Lower leg skin (tissue), 4 donors: Measurements from ENCODE around the gene TBCEL. TPM values are rescaled to one million over a fixed set of nuclear protein-coding genes. Genes with fewer than 3 reads are reported as not detected.

Source experiments
- DNase-seq, 2 donors: peaks; one replicate each; pipeline ENCODE4 v3.0.0-alpha.2; 2019; ENCODE audit warnings: low spot score in 2 of 2
- H3K4me3 ChIP-seq: fragments of 200-600 bp; sonication (generic); 2 replicates; pipeline ENCODE4 v1.5.1; 2017; ENCODE audit warnings: mild to moderate bottlenecking, low read depth; ENCODE audit not compliant: poor library complexity, severe bottlenecking
- CTCF ChIP-seq, 3 donors: fragments of 450-650 bp; IDR thresholded peaks; one replicate each; pipeline ENCODE4 v1.5.1; 2016; ENCODE audit warnings: antibody characterized with exemption in 3 of 3, mild to moderate bottlenecking in 3 of 3, moderate library complexity in 2 of 3
- POLR2A ChIP-seq, 2 donors: fragments of 450-650 bp; IDR thresholded peaks; one replicate each; pipeline ENCODE4 v1.6.1; 2016 to 2017; ENCODE audit warnings: antibody characterized with exemption in 2 of 2, mild to moderate bottlenecking in 1 of 2, moderate library complexity in 1 of 2
- WGBS, 2 donors: methylation state at CpG; one replicate each; pipeline ENCODE4 v1.1.5; 2018; 5-methylcytosine and 5-hydroxymethylcytosine counted together
- intact Hi-C: fragments of 100-400 bp; cut with DNase I; formaldehyde crosslinking; loops from one replicate; pipeline ENCODE4 v1.15.0; 2023; ENCODE audit warnings: low total_unique reads
- total RNA-seq, 4 donors: library from RNA; depleted of rRNA; stranded (reverse); fragments of >200 nt; gene quantifications; one replicate each; pipeline ENCODE4 v1.1.0, GENCODE V29; 2016

Gene TBCEL
- total RNA-seq, 4 donors from 2014 or later = 6.4 to 11.2 (median 10.8) TPM

DNA sequence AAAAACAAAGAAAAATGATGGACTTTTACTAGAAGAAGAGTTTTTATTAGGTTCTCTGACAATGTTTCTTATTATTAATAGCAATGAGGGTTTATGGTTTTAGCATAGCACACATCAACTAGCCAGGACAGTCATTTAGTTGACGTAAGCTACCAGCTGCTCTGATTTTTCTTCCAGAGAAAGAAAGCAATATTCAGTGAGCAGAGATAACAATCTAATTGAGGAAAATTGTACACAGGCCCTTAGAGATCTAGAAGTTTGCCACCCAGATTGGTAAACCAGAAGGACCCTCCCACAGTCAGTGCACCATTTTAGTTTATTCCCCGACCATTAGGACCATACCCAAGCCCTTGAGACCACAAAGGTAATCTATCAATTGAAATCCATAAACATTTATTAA lies 28.7 kb upstream of the TBCEL start:
- intact Hi-C loops = no loop called here
- TF ChIP-seq CTCF (IDR thresholded peaks at IDR 0.05) = no peak
- no peak for TF ChIP-seq POLR2A (IDR thresholded peaks at IDR 0.05)
- WGBS, 2 donors = 89 to 90% methylated on average over 2 of the region's 2 CpGs
- H3K4me3 ChIP-seq = no peak overlapping the region
- no peak for DNase-seq

DNA sequence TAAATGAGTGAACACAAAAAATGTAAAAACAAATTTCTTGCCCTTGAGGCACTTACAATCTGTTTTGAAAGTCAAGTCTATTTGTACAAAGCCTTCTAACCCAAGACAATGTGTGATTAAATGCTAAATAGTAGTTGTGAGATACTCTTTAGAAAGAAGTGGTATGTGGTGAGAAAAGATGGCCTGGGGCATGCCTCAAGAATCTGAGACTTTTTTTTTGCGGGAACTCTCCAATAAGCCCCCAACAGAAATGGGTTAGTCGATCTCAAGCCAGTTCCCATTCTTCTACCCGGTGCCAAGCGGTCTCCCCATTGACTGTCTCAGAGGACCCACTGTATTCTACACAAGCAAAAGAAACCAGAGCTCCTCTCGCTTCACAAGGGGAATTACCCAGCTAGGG lies 26.9 kb upstream of the TBCEL start:
- intact Hi-C loops = no loop called here
- DNase-seq = no peak
- TF ChIP-seq POLR2A (IDR thresholded peaks at IDR 0.05) (no peak), CTCF (IDR thresholded peaks at IDR 0.05) (no peak)
- no peak overlapping the region for H3K4me3 ChIP-seq
- 88 to 92% methylated on average over 5 of the region's 5 CpGs for WGBS, 2 donors

GRCh38 chr11:120998581-120998980 lies 25.3 kb upstream of the TBCEL start:
- TF ChIP-seq CTCF (IDR thresholded peaks at IDR 0.05) = no peak
- no peak for TF ChIP-seq POLR2A (IDR thresholded peaks at IDR 0.05)
- no peak overlapping the region for H3K4me3 ChIP-seq
- 92 to 100% methylated on average over 1 of the region's 1 CpG for WGBS, 2 donors
- no peak for DNase-seq
- intact Hi-C loops = no loop called here

DNA sequence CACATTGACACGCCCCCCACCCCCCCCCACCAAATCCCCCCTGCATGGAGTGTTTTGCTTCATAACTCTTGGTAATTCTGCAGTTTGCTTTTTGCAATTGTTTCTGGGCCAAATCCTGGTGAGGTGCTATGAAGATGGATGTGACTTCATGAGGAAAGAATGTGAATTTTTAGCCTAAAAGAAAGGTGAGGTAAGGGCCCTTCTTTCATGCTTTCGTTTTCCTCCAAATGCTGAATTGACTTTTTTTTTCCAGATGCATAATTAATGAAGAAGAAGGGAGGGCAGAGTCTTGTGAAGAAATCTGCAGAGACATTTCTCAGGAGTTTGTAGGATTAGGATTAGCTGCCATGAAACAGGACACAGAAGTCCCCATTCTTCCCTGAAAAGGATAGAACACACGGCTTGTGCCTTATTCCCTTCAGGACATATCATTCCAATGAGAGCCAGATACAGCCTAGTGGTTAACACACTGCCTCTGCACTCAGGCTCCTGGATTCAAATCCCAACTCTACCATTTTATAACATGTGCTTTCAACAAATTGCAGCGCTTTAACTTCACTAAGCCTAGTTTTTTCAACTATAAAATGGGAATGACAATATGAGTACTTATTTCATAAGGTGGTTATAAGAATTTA lies 19.6 kb upstream of the TBCEL start:
- no peak for DNase-seq
- no peak for TF ChIP-seq CTCF (IDR thresholded peaks at IDR 0.05)
- no peak for TF ChIP-seq POLR2A (IDR thresholded peaks at IDR 0.05)
- H3K4me3 ChIP-seq = no peak overlapping the region
- 53 to 54% methylated on average over 4 of the region's 4 CpGs for WGBS, 2 donors
- intact Hi-C loops = no loop called here

DNA sequence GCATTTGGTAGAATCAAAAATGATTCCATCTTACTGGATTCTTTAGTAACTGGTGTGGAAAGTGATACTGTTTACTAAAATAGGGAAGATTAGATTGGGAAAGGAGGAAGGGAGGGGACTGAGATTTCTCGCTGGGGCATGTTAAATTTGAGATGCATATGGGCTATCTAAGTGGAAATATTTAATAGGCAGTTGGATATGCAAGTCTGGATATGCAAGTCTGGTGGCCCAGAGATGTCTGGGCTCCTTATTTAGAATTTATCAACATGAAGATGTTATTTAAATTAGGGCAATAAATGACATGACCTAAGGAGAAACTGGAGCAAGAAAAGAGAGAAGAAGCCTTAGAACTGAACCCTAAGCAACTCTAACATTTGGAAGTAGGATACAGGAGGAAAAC lies 17.0 kb upstream of the TBCEL start:
- WGBS, 2 donors = 42 to 56% methylated on average over 1 of the region's 1 CpG
- no peak overlapping the region for H3K4me3 ChIP-seq
- intact Hi-C loops = no loop called here
- no peak for TF ChIP-seq CTCF (IDR thresholded peaks at IDR 0.05)
- no peak for TF ChIP-seq POLR2A (IDR thresholded peaks at IDR 0.05)
- no peak for DNase-seq

DNA sequence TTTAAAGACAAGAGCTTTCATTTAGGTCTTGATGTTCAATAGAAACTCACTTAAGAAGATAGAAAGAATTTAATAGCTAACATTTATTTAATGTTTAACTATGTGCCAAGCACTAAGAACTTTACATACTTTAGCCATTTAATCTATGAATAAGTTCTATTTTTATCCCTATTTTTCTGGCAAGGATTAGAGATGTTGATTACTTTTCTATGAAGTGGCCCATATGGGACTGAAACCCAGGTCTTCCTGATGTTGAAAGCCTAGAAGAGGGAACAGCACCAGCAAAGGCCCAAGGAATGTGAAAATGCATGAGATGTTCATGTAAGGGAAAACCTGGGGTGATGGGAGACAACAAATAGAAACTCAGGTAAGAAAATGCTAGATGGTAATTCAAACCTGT lies 15.4 kb upstream of the TBCEL start:
- no peak for DNase-seq
- no peak overlapping the region for H3K4me3 ChIP-seq
- TF ChIP-seq POLR2A (IDR thresholded peaks at IDR 0.05) (no peak), CTCF (IDR thresholded peaks at IDR 0.05) (no peak)
- intact Hi-C loops = no loop called here
